ENCODE measurements around the gene ARHGAP18.

ARHGAP18 gene

DNA sequence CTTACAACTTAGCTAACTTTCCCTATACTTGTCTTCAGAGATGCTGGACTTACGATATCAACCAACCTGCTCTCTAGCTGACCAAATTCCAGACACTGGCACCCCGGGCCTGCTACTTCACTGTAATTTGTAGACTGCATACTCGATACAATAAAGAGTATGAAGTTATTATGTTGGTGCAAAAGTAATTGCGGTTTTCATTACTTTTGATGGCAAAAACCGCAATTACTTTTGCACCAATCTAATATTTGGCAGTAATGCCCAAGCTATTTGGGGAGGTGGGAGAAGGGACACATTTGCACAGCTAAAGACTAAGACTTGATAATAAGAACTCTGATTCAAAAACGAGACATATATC, 34.9 kb upstream of the ARHGAP18 start:
- no peak overlapping the region for H3K4me3 ChIP-seq (ENCODE audit: low read depth, low read length)
- no peaks in the 10 kb centered on the region for H3K27me3 ChIP-seq (replicated peaks)
- H3K27ac ChIP-seq: no peak overlapping the region
- TF ChIP-seq, protein P1, sequence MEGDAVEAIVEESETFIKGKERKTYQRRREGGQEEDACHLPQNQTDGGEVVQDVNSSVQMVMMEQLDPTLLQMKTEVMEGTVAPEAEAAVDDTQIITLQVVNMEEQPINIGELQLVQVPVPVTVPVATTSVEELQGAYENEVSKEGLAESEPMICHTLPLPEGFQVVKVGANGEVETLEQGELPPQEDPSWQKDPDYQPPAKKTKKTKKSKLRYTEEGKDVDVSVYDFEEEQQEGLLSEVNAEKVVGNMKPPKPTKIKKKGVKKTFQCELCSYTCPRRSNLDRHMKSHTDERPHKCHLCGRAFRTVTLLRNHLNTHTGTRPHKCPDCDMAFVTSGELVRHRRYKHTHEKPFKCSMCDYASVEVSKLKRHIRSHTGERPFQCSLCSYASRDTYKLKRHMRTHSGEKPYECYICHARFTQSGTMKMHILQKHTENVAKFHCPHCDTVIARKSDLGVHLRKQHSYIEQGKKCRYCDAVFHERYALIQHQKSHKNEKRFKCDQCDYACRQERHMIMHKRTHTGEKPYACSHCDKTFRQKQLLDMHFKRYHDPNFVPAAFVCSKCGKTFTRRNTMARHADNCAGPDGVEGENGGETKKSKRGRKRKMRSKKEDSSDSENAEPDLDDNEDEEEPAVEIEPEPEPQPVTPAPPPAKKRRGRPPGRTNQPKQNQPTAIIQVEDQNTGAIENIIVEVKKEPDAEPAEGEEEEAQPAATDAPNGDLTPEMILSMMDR (IDR thresholded peaks at IDR 0.05; ENCODE audit: low read depth, low read length, missing control alignments): no peak
- no peak for DNase-seq
- H3K36me3 ChIP-seq (replicated peaks): no peaks in the 10 kb centered on the region
- in situ Hi-C loops (cut with HindIII; ENCODE audit: low pct_ligation_motif_present, low sequenced_read_pairs): no loop called here

GRCh38 chr6:129744201-129744879, 34.4 kb upstream of the ARHGAP18 start:
- peak overlapping the region; percentile 63 for H3K27ac ChIP-seq
- no peak overlapping the region for H3K4me3 ChIP-seq (ENCODE audit: low read depth, low read length)
- in situ Hi-C loops (cut with HindIII; ENCODE audit: low pct_ligation_motif_present, low sequenced_read_pairs): no loop called here
- no peaks in the 10 kb centered on the region for H3K27me3 ChIP-seq (replicated peaks)
- peak; percentile 85 for DNase-seq
- H3K36me3 ChIP-seq (replicated peaks): no peaks in the 10 kb centered on the region
- TF ChIP-seq, protein P1 (IDR thresholded peaks at IDR 0.05; ENCODE audit: low read depth, low read length, missing control alignments): no peak

GRCh38 chr6:129740013-129740412, 30.0 kb upstream of the ARHGAP18 start:
- no peaks in the 10 kb centered on the region for H3K27me3 ChIP-seq (replicated peaks)
- H3K4me3 ChIP-seq (ENCODE audit: low read depth, low read length): no peak overlapping the region
- in situ Hi-C loops (cut with HindIII; ENCODE audit: low pct_ligation_motif_present, low sequenced_read_pairs): no loop called here
- no peak overlapping the region for H3K27ac ChIP-seq
- no peaks in the 10 kb centered on the region for H3K36me3 ChIP-seq (replicated peaks)
- no peak for DNase-seq
- TF ChIP-seq, protein P1 (IDR thresholded peaks at IDR 0.05; ENCODE audit: low read depth, low read length, missing control alignments): no peak

GRCh38 chr6:129736105-129736504, 26.1 kb upstream of the ARHGAP18 start:
- no peak overlapping the region for H3K4me3 ChIP-seq (ENCODE audit: low read depth, low read length)
- in situ Hi-C loops (cut with HindIII; ENCODE audit: low pct_ligation_motif_present, low sequenced_read_pairs): no loop called here
- TF ChIP-seq, protein P1 (IDR thresholded peaks at IDR 0.05; ENCODE audit: low read depth, low read length, missing control alignments): no peak
- H3K27me3 ChIP-seq (replicated peaks): no peaks in the 10 kb centered on the region
- H3K27ac ChIP-seq: no peak overlapping the region
- no peaks in the 10 kb centered on the region for H3K36me3 ChIP-seq (replicated peaks)
- DNase-seq: no peak

GRCh38 chr6:129733290-129733689, 23.3 kb upstream of the ARHGAP18 start:
- H3K36me3 ChIP-seq (replicated peaks): no peaks in the 10 kb centered on the region
- H3K27ac ChIP-seq: no peak overlapping the region
- DNase-seq: no peak
- in situ Hi-C loops (cut with HindIII; ENCODE audit: low pct_ligation_motif_present, low sequenced_read_pairs): no loop called here
- TF ChIP-seq, protein P1 (IDR thresholded peaks at IDR 0.05; ENCODE audit: low read depth, low read length, missing control alignments): no peak
- H3K4me3 ChIP-seq (ENCODE audit: low read depth, low read length): no peak overlapping the region
- H3K27me3 ChIP-seq (replicated peaks): no peaks in the 10 kb centered on the region

GRCh38 chr6:129732542-129732941, 22.6 kb upstream of the ARHGAP18 start:
- H3K27me3 ChIP-seq (replicated peaks): no peaks in the 10 kb centered on the region
- no peak overlapping the region for H3K27ac ChIP-seq
- in situ Hi-C loops (cut with HindIII; ENCODE audit: low pct_ligation_motif_present, low sequenced_read_pairs): no loop called here
- no peak for DNase-seq
- no peaks in the 10 kb centered on the region for H3K36me3 ChIP-seq (replicated peaks)
- TF ChIP-seq, protein P1 (IDR thresholded peaks at IDR 0.05; ENCODE audit: low read depth, low read length, missing control alignments): no peak
- no peak overlapping the region for H3K4me3 ChIP-seq (ENCODE audit: low read depth, low read length)
